OCI-LY3 (cell line): ENCODE measurements around the gene SLC22A3.
A peak's percentile ranks its signal among the peaks of the same experiment; 100 is the strongest.

ENCODE experiments used
- H2AFZ ChIP-seq: fragments of 200-600, 300-600 bp; shearing (Covaris generic); 2 replicates; pipeline ENCODE4 v1.6.0; 2014; ENCODE audit warnings: antibody characterized with exemption, low read depth, low read length
- H3K27ac ChIP-seq: fragments of 200-600, 300-600 bp; sonication (generic); 2 replicates; pipeline ENCODE4 v1.5.1; 2014; ENCODE audit warnings: mild to moderate bottlenecking, low read length, moderate library complexity, mixed read lengths
- H3K27me3 ChIP-seq: fragments of 200-600, 300-600 bp; sonication (generic); 2 replicates; pipeline ENCODE4 v1.6.1; 2014; ENCODE audit warnings: low read depth, low read length, mixed read lengths
- H3K36me3 ChIP-seq: fragments of 200-600, 300-600 bp; sonication (generic); replicated peaks from 2 replicates; pipeline ENCODE3; 2014; ENCODE audit warnings: low read depth, low read length, mixed read lengths
- H3K4me1 ChIP-seq: fragments of 300-600, 200-600 bp; sonication (generic); 2 replicates; pipeline ENCODE4 v1.6.1; 2014; ENCODE audit warnings: low read length, mixed read lengths
- H3K4me2 ChIP-seq: fragments of 200-600, 300-600 bp; sonication (generic); 2 replicates; pipeline ENCODE4 v1.6.1; 2014; ENCODE audit warnings: low read length, mixed read lengths
- H3K4me3 ChIP-seq: fragments of 300-600, 200-600 bp; sonication (generic); 2 replicates; pipeline ENCODE4 v1.5.1; 2014; ENCODE audit warnings: antibody characterized with exemption, mild to moderate bottlenecking, low read length, moderate library complexity
- H3K79me2 ChIP-seq: fragments of 300-600, 200-600 bp; shearing (Covaris generic); 2 replicates; pipeline ENCODE4 v1.6.1; 2014; ENCODE audit warnings: mild to moderate bottlenecking, low read length, mixed read lengths
- H3K9ac ChIP-seq: fragments of 300-600, 200-600 bp; shearing (Covaris generic); 2 replicates; pipeline ENCODE4 v1.6.0; 2014; ENCODE audit warnings: mild to moderate bottlenecking, low read length, moderate library complexity
- H3K9me3 ChIP-seq: fragments of 200-600, 300-600 bp; shearing (Covaris generic); 2 replicates; pipeline ENCODE4 v1.6.1; 2014; ENCODE audit warnings: low read length, mixed read lengths; ENCODE audit not compliant: insufficient read depth
- H4K20me1 ChIP-seq: fragments of 200-600, 300-600 bp; sonication (generic); 2 replicates; pipeline ENCODE4 v1.6.1; 2016; ENCODE audit warnings: low read length, mixed read lengths; ENCODE audit not compliant: insufficient read depth
- CTCF ChIP-seq: fragments of 200-600, 300-600 bp; sonication (generic); IDR thresholded peaks from 2 replicates; pipeline ENCODE4 v1.5.1; 2014; ENCODE audit warnings: antibody characterized with exemption, low read length, low read depth
- EZH2phosphoT487 ChIP-seq: fragments of 200-600 bp; shearing (Covaris generic); IDR thresholded peaks from 2 replicates; pipeline ENCODE4 v1.6.1; 2018; ENCODE audit warnings: antibody characterized with exemption, mixed run types, low read depth

SLC22A3 gene

GRCh38 chr6:160454303-160454702, 106.1 kb downstream of the SLC22A3 start:
- Histone ChIP-seq H3K79me2 (no peaks in the 10 kb centered on the region), H3K4me3 (no peak overlapping the region), H3K27ac (no peak overlapping the region), H3K9ac (no peak overlapping the region), H3K36me3 (no peaks in the 10 kb centered on the region), H3K27me3 (no peaks in the 10 kb centered on the region), H3K4me1 (no peaks in the 10 kb centered on the region), H2AFZ (no peak overlapping the region), H4K20me1 (no peaks in the 10 kb centered on the region), H3K9me3 (no peaks in the 10 kb centered on the region), H3K4me2 (no peak overlapping the region)
- no peak for TF ChIP-seq CTCF
- TF ChIP-seq EZH2phosphoT487 = no peak

GRCh38 chr6:160455081-160455480, 106.9 kb downstream of the SLC22A3 start:
- no peak overlapping the region for H2AFZ ChIP-seq
- H3K27me3 ChIP-seq = no peaks in the 10 kb centered on the region
- H4K20me1 ChIP-seq = no peaks in the 10 kb centered on the region
- H3K27ac ChIP-seq = no peak overlapping the region
- H3K4me1 ChIP-seq = no peaks in the 10 kb centered on the region
- H3K9ac ChIP-seq = no peak overlapping the region
- H3K36me3 ChIP-seq = no peaks in the 10 kb centered on the region
- no peaks in the 10 kb centered on the region for H3K79me2 ChIP-seq
- TF ChIP-seq EZH2phosphoT487 (no peak), CTCF (no peak)
- H3K4me2 ChIP-seq = no peak overlapping the region
- no peak overlapping the region for H3K4me3 ChIP-seq
- no peaks in the 10 kb centered on the region for H3K9me3 ChIP-seq

- no peak overlapping the region for H2AFZ ChIP-seq
- no peak overlapping the region for H3K4me2 ChIP-seq
- H3K4me1 ChIP-seq = no peaks in the 10 kb centered on the region
- H3K79me2 ChIP-seq = no peaks in the 10 kb centered on the region
- H3K36me3 ChIP-seq = no peaks in the 10 kb centered on the region
- H3K9ac ChIP-seq = no peak overlapping the region
- H3K4me3 ChIP-seq = no peak overlapping the region
- no peaks in the 10 kb centered on the region for H3K9me3 ChIP-seq
- H3K27ac ChIP-seq = no peak overlapping the region
- H4K20me1 ChIP-seq = no peaks in the 10 kb centered on the region
- peak; percentile 84 for TF ChIP-seq CTCF
- no peak for TF ChIP-seq EZH2phosphoT487
- no peaks in the 10 kb centered on the region for H3K27me3 ChIP-seq
Measured at GRCh38 chr6:160455541-160456213, 107.5 kb downstream of the SLC22A3 start.

GRCh38 chr6:160456214-160456546, 108.0 kb downstream of the SLC22A3 start:
- TF ChIP-seq EZH2phosphoT487 (no peak), CTCF (no peak)
- H3K27ac ChIP-seq = no peak overlapping the region
- H4K20me1 ChIP-seq = no peaks in the 10 kb centered on the region
- no peaks in the 10 kb centered on the region for H3K36me3 ChIP-seq
- H3K9ac ChIP-seq = no peak overlapping the region
- H3K27me3 ChIP-seq = no peaks in the 10 kb centered on the region
- H3K79me2 ChIP-seq = no peaks in the 10 kb centered on the region
- H3K4me3 ChIP-seq = no peak overlapping the region
- H3K4me2 ChIP-seq = no peak overlapping the region
- H3K4me1 ChIP-seq = no peaks in the 10 kb centered on the region
- no peaks in the 10 kb centered on the region for H3K9me3 ChIP-seq
- no peak overlapping the region for H2AFZ ChIP-seq
